Measurements from ENCODE around the gene ABCD4.

DNA sequence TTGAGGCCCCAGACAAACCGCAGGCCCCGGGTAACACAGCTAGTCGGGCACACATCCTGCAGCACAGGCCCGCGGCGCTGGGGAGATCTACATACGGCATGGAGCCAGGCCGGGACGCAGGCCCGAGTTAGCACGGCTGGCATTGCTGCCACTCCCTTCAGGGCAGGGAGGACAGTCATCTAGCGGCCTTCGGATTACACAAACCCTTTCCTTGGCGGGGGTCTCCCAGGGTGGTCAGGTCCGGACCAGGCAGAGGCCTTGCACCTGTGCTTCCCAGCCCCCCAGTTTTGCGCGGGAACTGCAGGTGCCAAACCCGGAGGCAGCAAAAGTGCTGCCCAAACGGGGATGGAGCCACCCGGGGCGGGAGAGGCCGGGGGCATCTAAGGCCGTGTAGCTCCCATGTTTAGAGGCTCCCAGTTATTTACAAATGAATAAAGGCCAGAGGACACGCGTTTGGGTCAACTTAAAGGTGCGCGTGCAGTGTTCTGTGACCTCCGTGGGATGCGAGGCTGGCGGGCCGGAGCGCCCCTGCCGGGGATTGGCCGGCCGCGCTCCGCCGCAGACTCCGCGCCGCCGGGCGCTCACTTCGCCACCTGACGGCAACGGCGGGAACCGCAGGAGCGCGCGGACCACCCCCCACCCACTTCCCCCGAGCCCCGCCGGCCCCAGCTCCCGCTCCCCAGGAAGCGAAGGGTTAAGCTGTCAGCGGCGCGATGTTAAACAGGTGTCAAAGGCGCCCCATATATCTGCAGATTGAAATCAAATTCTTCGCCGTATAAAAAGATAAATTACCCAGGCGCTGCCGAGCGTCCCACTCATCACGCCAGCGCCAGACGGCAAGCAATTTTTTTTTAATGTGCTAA, 45.4 kb downstream of the ABCD4 start:
- TF ChIP-seq POLR2AphosphoS5 (IDR thresholded peaks at IDR 0.05) (no peak), CTCF (IDR thresholded peaks at IDR 0.05) (peak; percentile 31 to 88 (median 32)), POLR2A (IDR thresholded peaks at IDR 0.05) (no peak)

All from breast epithelium (tissue), 3 donors.